HUDEP-2 (cell line): ENCODE results near the gene GRIP1.

Experiments used
- DNase-seq, 76 experiments: peaks; one replicate each; lab custom pipeline; 2025; ENCODE audit not compliant: unreplicated experiment in 76 of 76; lab: John Stamatoyannopoulos, UW

Gene GRIP1

DNA sequence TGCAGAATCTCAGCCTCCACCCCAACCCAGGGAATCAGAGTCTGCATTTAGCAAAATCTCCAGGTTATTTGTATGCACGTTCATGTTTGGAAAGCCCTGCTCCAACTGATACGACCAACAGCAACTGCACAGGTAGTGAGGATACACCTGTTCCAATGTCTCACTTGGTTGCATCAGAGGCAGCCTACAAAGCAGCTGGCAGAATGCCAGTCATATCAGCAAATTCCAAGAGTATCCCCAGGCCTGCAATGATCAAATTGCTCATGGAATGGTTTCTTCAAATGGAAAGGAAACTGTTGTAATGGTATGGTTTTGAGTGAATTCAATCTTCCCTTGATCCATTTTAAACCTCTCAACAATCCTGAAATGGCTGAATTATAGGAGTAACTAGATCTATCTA lies 75.4 kb downstream of the GRIP1 start:
- DNase-seq = no peak

- DNase-seq = no peak
These were observed 76.3 kb downstream of the GRIP1 start for GRCh38 chr12:66602483-66603143.

DNA sequence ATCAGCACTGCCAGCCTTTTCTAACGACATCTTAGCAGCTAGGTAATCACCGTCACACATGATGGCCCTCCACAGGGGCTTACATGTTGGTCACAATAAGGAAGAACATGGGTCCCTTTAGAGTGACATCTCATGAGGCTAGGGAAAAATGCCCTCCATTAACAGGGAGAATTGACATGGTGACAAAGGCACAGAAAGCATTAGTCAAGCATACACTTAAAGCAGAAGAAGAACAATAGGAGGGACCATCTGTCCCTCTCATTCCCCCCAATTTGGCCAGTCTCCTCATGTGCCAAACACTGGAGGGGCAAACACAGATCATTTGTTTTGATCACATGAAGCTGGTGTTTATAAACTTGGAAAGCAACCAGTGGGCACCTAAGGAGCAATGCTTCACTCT lies 78.0 kb downstream of the GRIP1 start:
- no peak for DNase-seq

GRCh38 chr12:66599816-66600215 lies 79.1 kb downstream of the GRIP1 start:
- DNase-seq = no peak

GRCh38 chr12:66598608-66599007 lies 80.3 kb downstream of the GRIP1 start:
- DNase-seq = no peak

GRCh38 chr12:66598079-66598478 lies 80.8 kb downstream of the GRIP1 start:
- DNase-seq = no peak

GRCh38 chr12:66596199-66596598 lies 82.7 kb downstream of the GRIP1 start:
- no peak for DNase-seq

- DNase-seq = no peak
These were observed 84.2 kb downstream of the GRIP1 start for GRCh38 chr12:66594688-66595087.

DNA sequence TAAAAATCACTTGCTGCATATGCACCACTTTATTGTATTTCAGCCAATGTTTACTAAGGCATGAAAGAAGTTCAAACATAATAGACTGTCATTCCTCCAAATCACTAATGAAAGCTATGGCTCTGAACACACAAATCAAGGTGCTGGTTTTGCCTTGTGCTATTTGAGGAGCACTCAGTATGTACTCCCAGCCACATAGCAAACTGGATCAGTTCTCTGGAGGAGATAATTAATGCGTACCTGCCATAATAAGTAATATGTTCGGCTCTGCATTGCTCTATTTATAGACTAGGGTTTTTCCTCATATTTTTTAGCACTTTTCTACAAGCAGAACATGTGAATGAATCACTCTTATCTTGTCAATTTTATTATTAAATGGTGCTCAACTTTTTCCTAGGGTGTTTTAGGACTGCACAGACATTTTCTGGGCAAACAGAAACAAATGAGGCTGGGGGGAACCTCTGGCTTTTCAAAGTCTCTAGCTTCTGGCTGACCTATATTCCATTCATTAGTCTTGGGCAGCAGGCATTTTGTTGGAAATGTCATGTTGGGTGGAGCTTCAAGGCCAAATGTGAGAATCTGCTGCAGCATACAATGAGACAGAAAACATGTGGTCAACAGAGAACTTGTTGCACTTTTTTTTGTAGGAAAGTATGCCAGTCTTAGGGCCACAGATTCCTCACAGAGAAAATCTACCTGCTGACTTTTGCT lies 88.4 kb downstream of the GRIP1 start:
- DNase-seq = no peak

- DNase-seq = no peak
These were observed 89.8 kb downstream of the GRIP1 start for GRCh38 chr12:66589095-66589494.

GRCh38 chr12:66587912-66588311 lies 91.0 kb downstream of the GRIP1 start:
- DNase-seq = no peak

GRCh38 chr12:66584673-66585072 lies 94.2 kb downstream of the GRIP1 start:
- DNase-seq = no peak

DNA sequence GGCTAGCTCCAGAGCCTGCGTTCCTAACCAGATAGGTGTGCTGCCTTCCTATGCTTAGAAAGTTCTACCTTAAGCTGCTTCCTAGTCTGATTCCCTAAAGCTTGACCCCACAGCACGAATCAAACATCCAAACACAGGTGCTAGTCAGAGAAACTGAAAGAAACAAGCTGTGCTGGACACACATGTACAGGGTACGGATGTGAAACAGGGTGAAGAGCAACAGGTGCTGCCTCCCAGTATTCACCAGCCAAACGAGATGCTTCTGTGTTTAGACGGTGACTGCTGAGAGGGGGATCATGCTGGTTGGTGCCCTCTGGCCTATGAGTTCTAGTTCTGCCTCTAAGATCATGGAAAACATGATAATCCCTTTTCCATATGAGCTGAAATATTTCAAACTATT lies 105.3 kb downstream of the GRIP1 start:
- DNase-seq = no peak

DNA sequence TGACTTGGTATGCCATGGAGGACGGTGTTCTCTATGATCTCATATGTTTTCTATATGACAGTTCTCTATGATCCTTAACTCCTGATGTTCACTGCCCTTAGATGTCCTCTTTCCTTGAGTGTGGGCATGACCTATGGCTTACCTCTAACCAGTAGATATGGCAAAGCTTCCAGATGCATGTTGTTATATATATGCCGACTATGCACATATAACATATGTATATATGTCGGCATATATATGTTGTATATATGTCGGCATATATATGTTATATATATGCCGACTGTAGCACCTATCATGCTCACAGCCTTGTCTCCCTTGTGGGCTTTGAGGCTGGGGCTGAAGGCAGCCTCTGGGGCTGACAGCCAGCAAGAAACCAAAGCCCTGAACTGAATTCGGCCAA lies 106.0 kb downstream of the GRIP1 start:
- no peak for DNase-seq

GRCh38 chr12:66571361-66571915 lies 107.4 kb downstream of the GRIP1 start:
- DNase-seq = no peak

GRCh38 chr12:66563220-66563619 lies 115.7 kb downstream of the GRIP1 start:
- no peak for DNase-seq

DNA sequence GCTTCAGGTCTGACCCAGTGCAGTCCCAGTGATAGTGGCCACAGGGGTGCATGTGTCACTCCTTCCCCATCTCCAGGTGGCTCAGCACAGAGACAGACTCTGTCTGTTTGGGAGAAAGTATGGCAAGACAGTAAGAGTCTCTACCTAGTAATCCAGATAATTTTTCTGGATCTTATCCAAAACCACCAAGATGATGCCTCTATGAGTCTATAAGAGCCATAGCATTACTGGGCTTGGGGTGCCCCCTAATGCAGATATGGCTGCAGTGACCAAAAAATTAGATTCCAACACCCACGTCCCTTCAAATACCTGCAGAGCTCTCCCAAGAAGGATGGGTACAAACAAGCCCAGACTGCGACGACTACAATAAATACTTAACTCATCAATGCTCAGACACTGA lies 123.8 kb downstream of the GRIP1 start:
- peak in 7 of 76 experiments; percentile 0 to 17 (median 4) for DNase-seq

DNA sequence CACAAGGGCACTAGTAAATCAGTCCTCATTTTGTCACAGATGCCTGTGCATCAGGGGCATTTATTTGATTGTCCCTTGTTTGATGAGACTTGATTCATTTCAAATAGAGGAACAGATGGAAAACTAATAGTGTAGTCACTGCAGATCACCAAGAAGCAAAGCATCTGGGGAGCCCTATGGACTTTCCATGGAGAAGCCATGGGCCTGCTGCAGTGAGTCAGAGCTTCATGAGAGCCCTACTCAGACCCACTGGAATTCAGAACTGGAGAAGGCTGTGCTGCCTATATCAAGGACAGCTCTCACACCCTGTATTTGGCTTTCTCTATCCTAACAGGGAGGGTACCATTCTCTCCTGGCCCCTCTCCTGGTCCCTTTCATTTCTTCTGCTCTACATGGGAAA lies 126.2 kb downstream of the GRIP1 start:
- DNase-seq = no peak

- no peak for DNase-seq
These were observed 128.2 kb downstream of the GRIP1 start for GRCh38 chr12:66550626-66551025.

- no peak for DNase-seq
These were observed 129.9 kb downstream of the GRIP1 start for GRCh38 chr12:66549050-66549389.

GRCh38 chr12:66548338-66549049 lies 130.4 kb downstream of the GRIP1 start:
- no peak for DNase-seq

DNA sequence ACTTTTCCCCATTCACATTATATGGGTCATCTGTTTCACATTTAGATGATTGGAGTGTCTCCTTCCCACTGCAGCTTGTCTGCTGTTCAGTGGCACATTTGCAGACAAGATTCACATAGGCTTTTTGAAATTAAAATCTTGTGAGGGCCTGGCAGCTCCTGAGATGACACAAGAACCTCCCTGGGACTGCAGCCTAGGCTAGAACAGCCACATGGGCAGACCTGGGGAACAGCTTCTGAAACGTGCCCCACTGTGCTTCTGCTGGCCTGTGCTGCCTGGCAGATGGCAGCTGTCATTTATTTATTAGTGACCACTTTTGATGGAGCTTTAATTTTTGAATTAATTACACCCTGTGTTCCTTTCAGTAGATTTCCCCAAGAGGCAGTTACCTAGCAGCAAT lies 137.4 kb downstream of the GRIP1 start:
- DNase-seq = no peak
